Cerebellar cortex (tissue), 1 donor: ENCODE results near the gene FGFBP2.
A peak's percentile ranks its signal among the peaks of the same experiment; 100 is the strongest.

ENCODE experiments used
- DNase-seq: peaks from one replicate; pipeline ENCODE4 v3.0.0-alpha.2; 2015; ENCODE audit warnings: low spot score

Gene FGFBP2

GRCh38 chr4:15968551-15969300 lies 5.8 kb upstream of the FGFBP2 start:
- no peak for DNase-seq

- no peak for DNase-seq
Measured at GRCh38 chr4:15965325-15965724, 2.4 kb upstream of the FGFBP2 start.

- no peak for DNase-seq
Measured at GRCh38 chr4:15964159-15964558, 1.2 kb upstream of the FGFBP2 start.

GRCh38 chr4:15963576-15963975 lies 601 bp upstream of the FGFBP2 start:
- DNase-seq: no peak

- DNase-seq: no peak
Measured at GRCh38 chr4:15961781-15962510, 1.0 kb downstream of the FGFBP2 start.

- no peak for DNase-seq
Measured at GRCh38 chr4:15958562-15958961, 4.4 kb downstream of the FGFBP2 start.

GRCh38 chr4:15956179-15956850 lies 6.7 kb downstream of the FGFBP2 start:
- peak; percentile 29 for DNase-seq

- DNase-seq: no peak
Measured at GRCh38 chr4:15955670-15956069, 7.3 kb downstream of the FGFBP2 start.

GRCh38 chr4:15953625-15954024 lies 9.3 kb downstream of the FGFBP2 start:
- no peak for DNase-seq

GRCh38 chr4:15951781-15952180 lies 11.2 kb downstream of the FGFBP2 start:
- no peak for DNase-seq

- no peak for DNase-seq
Measured at GRCh38 chr4:15948826-15949225, 14.1 kb downstream of the FGFBP2 start.

GRCh38 chr4:15947684-15948083 lies 15.3 kb downstream of the FGFBP2 start:
- no peak for DNase-seq

GRCh38 chr4:15945516-15945915 lies 17.5 kb downstream of the FGFBP2 start:
- DNase-seq: no peak

GRCh38 chr4:15944895-15945294 lies 18.1 kb downstream of the FGFBP2 start:
- DNase-seq: no peak

- DNase-seq: no peak
Measured at GRCh38 chr4:15942283-15942682, 20.7 kb downstream of the FGFBP2 start.

GRCh38 chr4:15938640-15939039 lies 24.3 kb downstream of the FGFBP2 start, which contains the start of gene FGFBP1:
Gene FGFBP1, minus strand, starts transcription at chr4:15938740. Its CDS starts 2,108 bp downstream, at chr4:15936632.
- no peak for DNase-seq

GRCh38 chr4:15938182-15938581 lies 24.8 kb downstream of the FGFBP2 start:
- DNase-seq: no peak

- no peak for DNase-seq
Measured at GRCh38 chr4:15936495-15936894, 26.5 kb downstream of the FGFBP2 start.

- no peak for DNase-seq
Measured at GRCh38 chr4:15935504-15936402, 27.2 kb downstream of the FGFBP2 start.

- DNase-seq: no peak
Measured at GRCh38 chr4:15934259-15934658, 28.7 kb downstream of the FGFBP2 start.

- no peak for DNase-seq
Measured at GRCh38 chr4:15931451-15932210, 31.3 kb downstream of the FGFBP2 start.
